A673 (cell line): ENCODE measurements around the gene KIF26A.

Source experiments
- EZH2 ChIP-seq: fragments of 200-600 bp; sonication (generic); IDR thresholded peaks from 2 replicates; pipeline ENCODE4 v1.6.1; 2017; ENCODE audit warnings: borderline replicate concordance, low read depth, mild to moderate bottlenecking, mixed read lengths, antibody characterized with exemption, low read length; ENCODE audit not compliant: poor library complexity, severe bottlenecking
- TF ChIP-seq, protein P1 (sequence below): fragments of 300-800, 200-600 bp; sonication (generic); conservative IDR thresholded peaks from 2 replicates; pipeline ENCODE4 v1.5.1; 2017; ENCODE audit warnings: low read depth, mild to moderate bottlenecking, antibody characterized with exemption, low read length, moderate library complexity, mixed read lengths

DNA sequence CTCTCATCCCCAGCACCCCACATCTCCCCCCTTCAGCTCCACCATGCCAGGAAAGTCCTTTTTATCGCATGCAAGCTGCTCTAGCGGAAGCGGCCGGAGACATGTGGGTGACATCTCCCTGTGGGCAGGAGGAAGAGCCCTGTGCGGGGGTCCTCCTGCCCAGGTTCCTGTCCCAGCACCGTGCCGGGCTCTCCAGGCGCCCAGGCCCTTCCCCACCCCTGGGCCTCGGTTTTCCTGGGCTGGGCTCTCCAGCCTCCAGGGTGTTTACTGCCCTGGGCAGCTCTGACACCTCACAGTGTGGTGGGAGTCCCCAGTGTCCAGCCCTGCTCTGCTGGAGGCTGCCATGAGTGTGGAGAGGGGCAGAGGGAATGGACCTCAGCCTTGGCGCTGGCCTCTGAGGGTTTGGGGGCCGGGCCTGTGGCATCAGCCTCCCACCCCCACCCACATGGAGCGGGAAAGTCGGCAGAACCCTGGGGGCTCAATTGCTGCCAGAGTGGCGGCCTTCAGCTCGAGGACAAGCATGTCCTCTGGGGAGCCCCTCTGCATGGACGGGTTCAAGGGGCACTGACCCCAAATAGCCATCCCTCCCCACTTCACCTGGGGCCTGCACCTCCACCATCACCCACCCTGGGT lies 36.0 kb upstream of the KIF26A start:
- TF ChIP-seq, protein P1, sequence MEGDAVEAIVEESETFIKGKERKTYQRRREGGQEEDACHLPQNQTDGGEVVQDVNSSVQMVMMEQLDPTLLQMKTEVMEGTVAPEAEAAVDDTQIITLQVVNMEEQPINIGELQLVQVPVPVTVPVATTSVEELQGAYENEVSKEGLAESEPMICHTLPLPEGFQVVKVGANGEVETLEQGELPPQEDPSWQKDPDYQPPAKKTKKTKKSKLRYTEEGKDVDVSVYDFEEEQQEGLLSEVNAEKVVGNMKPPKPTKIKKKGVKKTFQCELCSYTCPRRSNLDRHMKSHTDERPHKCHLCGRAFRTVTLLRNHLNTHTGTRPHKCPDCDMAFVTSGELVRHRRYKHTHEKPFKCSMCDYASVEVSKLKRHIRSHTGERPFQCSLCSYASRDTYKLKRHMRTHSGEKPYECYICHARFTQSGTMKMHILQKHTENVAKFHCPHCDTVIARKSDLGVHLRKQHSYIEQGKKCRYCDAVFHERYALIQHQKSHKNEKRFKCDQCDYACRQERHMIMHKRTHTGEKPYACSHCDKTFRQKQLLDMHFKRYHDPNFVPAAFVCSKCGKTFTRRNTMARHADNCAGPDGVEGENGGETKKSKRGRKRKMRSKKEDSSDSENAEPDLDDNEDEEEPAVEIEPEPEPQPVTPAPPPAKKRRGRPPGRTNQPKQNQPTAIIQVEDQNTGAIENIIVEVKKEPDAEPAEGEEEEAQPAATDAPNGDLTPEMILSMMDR: no peak
- TF ChIP-seq EZH2: no peak
